Measurements from ENCODE around the gene ZFAND2B. TPM values are rescaled to one million over a fixed set of nuclear protein-coding genes. Genes with fewer than 3 reads are reported as not detected.
"Not testable (repeated sequence)": the region's sequence is repeated elsewhere in the genome, so short reads cannot be mapped to it uniquely, and the experiment has no call there.

The ZFAND2B gene
- total and polyA plus RNA-seq, 12 donors: 24.7 to 156 (median 34.9) TPM

- peak within 1 kb of the TSS; percentile 5 to 71 (median 56) for H3K4me3 ChIP-seq
- WGBS, 4 donors: 6 to 9% (median 7%) methylated on average over 29 to 49 of the region's 49 CpGs
- TF ChIP-seq POLR2A (IDR thresholded peaks at IDR 0.05) (no peak), CTCF (IDR thresholded peaks at IDR 0.05) (no peak)
- intact Hi-C loops (cut with DNase I): no loop called here
- peak within 1 kb of the TSS in 4 of 5 donors; percentile 74 to 93 (median 84) for H3K27ac ChIP-seq
- peaks cover 0 to 4% of the 10 kb centered on the region in 2 donors for H3K36me3 ChIP-seq (replicated peaks in 1 of 2)
- H3K4me1 ChIP-seq (replicated peaks in 1 of 2): peaks cover 23 to 40% of the 10 kb centered on the region in 2 donors
- peak; percentile 43 to 65 (median 55) for DNase-seq
- no peaks in the 10 kb centered on the region for H3K27me3 ChIP-seq
- no peaks in the 10 kb centered on the region for H3K9me3 ChIP-seq (replicated peaks in 1 of 3)
Measured at GRCh38 chr2:219252900-219253752, 46.5 kb downstream of the ZFAND2B start, which contains the start of gene TUBA4B. Gene TUBA4B (plus strand): TSS chr2:219253243. CDS start chr2:219253408, 165 bp downstream.

GRCh38 chr2:219253753-219254589, 47.4 kb downstream of the ZFAND2B start, which contains the start of gene TUBA4A:
Gene TUBA4A (minus strand): TSS chr2:219253918. CDS start chr2:219253858, 60 bp downstream.
- peak within 1 kb of the TSS; percentile 5 to 71 (median 56) for H3K4me3 ChIP-seq
- DNase-seq: peak; percentile 77 to 92 (median 89)
- TF ChIP-seq POLR2A (IDR thresholded peaks at IDR 0.05) (peak; percentile 94 to 95), CTCF (IDR thresholded peaks at IDR 0.05) (peak in 5 of 6 experiments; percentile 7 to 29 (median 23))
- 0 to 1% (median 0%) methylated on average over 11 to 76 of the region's 76 CpGs for WGBS, 4 donors
- intact Hi-C loops (cut with DNase I): no loop called here
- H3K9me3 ChIP-seq (replicated peaks in 1 of 3): no peaks in the 10 kb centered on the region
- H3K4me1 ChIP-seq (replicated peaks in 1 of 2): peaks cover 22 to 39% of the 10 kb centered on the region in 2 donors
- H3K27ac ChIP-seq: peak within 1 kb of the TSS in 4 of 5 donors; percentile 74 to 93 (median 84)
- H3K27me3 ChIP-seq: no peaks in the 10 kb centered on the region
- no peaks in the 10 kb centered on the region for H3K36me3 ChIP-seq (replicated peaks in 1 of 2)

GRCh38 chr2:219254590-219255201, 48.1 kb downstream of the ZFAND2B start:
- Histone ChIP-seq H3K4me3 (peak overlapping the region in 3 of 4 donors; percentile 44 to 71 (median 68)), H3K36me3 (replicated peaks in 1 of 2) (no peaks in the 10 kb centered on the region), H3K9me3 (replicated peaks in 1 of 3) (no peaks in the 10 kb centered on the region), H3K27me3 (no peaks in the 10 kb centered on the region), H3K4me1 (replicated peaks in 1 of 2) (peaks cover 15 to 32% of the 10 kb centered on the region in 2 donors), H3K27ac (peak overlapping the region in 4 of 5 donors; percentile 74 to 93 (median 84))
- no peak for TF ChIP-seq CTCF (IDR thresholded peaks at IDR 0.05)
- TF ChIP-seq POLR2A (IDR thresholded peaks at IDR 0.05): peak in 1 of 2 donors; percentile 52
- intact Hi-C loops (cut with DNase I): no loop called here
- 8 to 17% (median 11%) methylated on average over 7 to 12 of the region's 12 CpGs for WGBS, 4 donors
- DNase-seq: peak; percentile 58 to 76 (median 69)

GRCh38 chr2:219258942-219259341, 52.4 kb downstream of the ZFAND2B start:
- H3K27me3 ChIP-seq; H3K27ac ChIP-seq; DNase-seq; H3K4me3 ChIP-seq; H3K4me1 ChIP-seq (replicated peaks in 1 of 2); H3K36me3 ChIP-seq (replicated peaks in 1 of 2); intact Hi-C loops (cut with DNase I); H3K9me3 ChIP-seq (replicated peaks in 1 of 3): not testable (repeated sequence)
- WGBS, 4 donors: 83 to 89% (median 87%) methylated on average over 10 of the region's 10 CpGs

Other genes starting within 250 kb of the ZFAND2B start
- 1 to 10 TPM in 3 of 9 donors, under 1 TPM in 3, not detected in 3; 0.13 to 8.7 (median 1.1) TPM for gene CDK5R2, start 247.1 kb upstream of the ZFAND2B start, total RNA-seq
- 10 to 100 TPM in 1 of 3 donors, 1 to 10 TPM in 2; 1.7 to 10.4 (median 5.0) TPM for gene CDK5R2, start 247.1 kb upstream of the ZFAND2B start, polyA plus RNA-seq
- 1 to 10 TPM in 3 of 9 donors, under 1 TPM in 2, not detected in 4; 0.22 to 7.2 (median 1.2) TPM for gene FEV, start 221.6 kb upstream of the ZFAND2B start, total RNA-seq
- gene FEV, start 221.6 kb upstream of the ZFAND2B start, polyA plus RNA-seq: 10 to 100 TPM in 1 of 3 donors, 1 to 10 TPM in 2; 3.5 to 16.5 (median 5.3) TPM
- gene CRYBA2, start 213.4 kb upstream of the ZFAND2B start, total RNA-seq: 1 to 10 TPM in 3 of 9 donors, under 1 TPM in 2, not detected in 4; 0.39 to 6.8 (median 2.1) TPM
- 10 to 100 TPM in 1 of 3 donors, 1 to 10 TPM in 2; 1.6 to 26.6 (median 7.2) TPM for gene CRYBA2, start 213.4 kb upstream of the ZFAND2B start, polyA plus RNA-seq
- under 1 TPM in 2 of 9 donors, not detected in 7; 0.04 to 0.06 TPM for gene CFAP65, start 165.3 kb upstream of the ZFAND2B start, total RNA-seq
- gene CFAP65, start 165.3 kb upstream of the ZFAND2B start, polyA plus RNA-seq: under 1 TPM; 0.05 to 0.16 (median 0.10) TPM
- under 1 TPM in 1 of 9 donors, not detected in 8; 0.11 TPM for gene IHH, start 145.9 kb upstream of the ZFAND2B start, total RNA-seq
- under 1 TPM in 1 of 3 donors, not detected in 2; 0.17 TPM for gene IHH, start 145.9 kb upstream of the ZFAND2B start, polyA plus RNA-seq
- 10 to 100 TPM; 11.9 to 22.9 (median 17.8) TPM for gene NHEJ1, start 46.0 kb upstream of the ZFAND2B start, total RNA-seq
- 10 to 100 TPM in 1 of 3 donors, 1 to 10 TPM in 2; 5.7 to 26.0 (median 7.1) TPM for gene NHEJ1, start 46.0 kb upstream of the ZFAND2B start, polyA plus RNA-seq
- gene SLC23A3, start 36.8 kb upstream of the ZFAND2B start, total RNA-seq: 1 to 10 TPM in 2 of 9 donors, under 1 TPM in 5, not detected in 2; 0.14 to 2.9 (median 0.83) TPM
- 1 to 10 TPM in 1 of 3 donors, under 1 TPM in 2; 0.11 to 4.3 (median 0.84) TPM for gene SLC23A3, start 36.8 kb upstream of the ZFAND2B start, polyA plus RNA-seq
- gene CNPPD1, start 29.9 kb upstream of the ZFAND2B start, total RNA-seq: 100 to 1,000 TPM in 6 of 9 donors, 10 to 100 TPM in 3; 32.6 to 137 (median 110) TPM
- gene CNPPD1, start 29.9 kb upstream of the ZFAND2B start, polyA plus RNA-seq: 10 to 100 TPM; 46.9 to 62.7 (median 61.0) TPM
- 100 to 1,000 TPM in 5 of 9 donors, 10 to 100 TPM in 4; 63.3 to 159 (median 114) TPM for gene RETREG2, start 28.5 kb upstream of the ZFAND2B start, total RNA-seq
- gene RETREG2, start 28.5 kb upstream of the ZFAND2B start, polyA plus RNA-seq: 10 to 100 TPM; 30.1 to 63.3 (median 47.6) TPM
- gene ABCB6, start 12.2 kb downstream of the ZFAND2B start, total RNA-seq: 10 to 100 TPM; 10.1 to 85.1 (median 26.8) TPM
- gene ABCB6, start 12.2 kb downstream of the ZFAND2B start, polyA plus RNA-seq: 10 to 100 TPM; 22.4 to 73.3 (median 71.2) TPM
- 10 to 100 TPM; 27.3 to 73.1 (median 57.8) TPM for gene ATG9A, start 22.9 kb downstream of the ZFAND2B start, total RNA-seq
- gene ATG9A, start 22.9 kb downstream of the ZFAND2B start, polyA plus RNA-seq: 10 to 100 TPM; 13.0 to 37.6 (median 26.5) TPM
- gene ANKZF1, start 23.0 kb downstream of the ZFAND2B start, total RNA-seq: 10 to 100 TPM; 11.5 to 60.1 (median 36.8) TPM
- gene ANKZF1, start 23.0 kb downstream of the ZFAND2B start, polyA plus RNA-seq: 10 to 100 TPM; 15.0 to 93.1 (median 50.4) TPM
- gene GLB1L, start 38.7 kb downstream of the ZFAND2B start, total RNA-seq: 10 to 100 TPM in 7 of 9 donors, 1 to 10 TPM in 2; 6.3 to 25.0 (median 14.2) TPM
- 10 to 100 TPM; 12.6 to 18.1 (median 14.9) TPM for gene GLB1L, start 38.7 kb downstream of the ZFAND2B start, polyA plus RNA-seq
- 10 to 100 TPM; 19.2 to 55.8 (median 26.8) TPM for gene STK16, start 38.7 kb downstream of the ZFAND2B start, total RNA-seq
- gene STK16, start 38.7 kb downstream of the ZFAND2B start, polyA plus RNA-seq: 10 to 100 TPM; 24.7 to 27.1 (median 26.8) TPM
- under 1 TPM in 1 of 9 donors, not detected in 8; 0.14 TPM for gene TUBA4B, start 46.5 kb downstream of the ZFAND2B start, total RNA-seq
- under 1 TPM in 1 of 3 donors, not detected in 2; 0.07 TPM for gene TUBA4B, start 46.5 kb downstream of the ZFAND2B start, polyA plus RNA-seq
- 100 to 1,000 TPM in 1 of 9 donors, 10 to 100 TPM in 8; 16.6 to 207 (median 26.4) TPM for gene TUBA4A, start 47.1 kb downstream of the ZFAND2B start, total RNA-seq
- gene TUBA4A, start 47.1 kb downstream of the ZFAND2B start, polyA plus RNA-seq: 100 to 1,000 TPM in 1 of 3 donors, 10 to 100 TPM in 2; 13.4 to 741 (median 39.6) TPM
- 100 to 1,000 TPM in 8 of 9 donors, 10 to 100 TPM in 1; 80.6 to 180 (median 134) TPM for gene DNAJB2, start 72.6 kb downstream of the ZFAND2B start, total RNA-seq
- 100 to 1,000 TPM; 126 to 201 (median 145) TPM for gene DNAJB2, start 72.6 kb downstream of the ZFAND2B start, polyA plus RNA-seq
- gene PTPRN, start 102.6 kb downstream of the ZFAND2B start, total RNA-seq: 100 to 1,000 TPM in 1 of 9 donors, 10 to 100 TPM in 2, 1 to 10 TPM in 4, under 1 TPM in 1, not detected in 1; 0.39 to 106 (median 8.9) TPM
- gene PTPRN, start 102.6 kb downstream of the ZFAND2B start, polyA plus RNA-seq: 10 to 100 TPM in 2 of 3 donors, 1 to 10 TPM in 1; 8.5 to 45.3 (median 26.7) TPM
- not detected for gene RESP18, start 126.0 kb downstream of the ZFAND2B start, total RNA-seq
- gene RESP18, start 126.0 kb downstream of the ZFAND2B start, polyA plus RNA-seq: not detected
- 10 to 100 TPM; 33.5 to 59.2 (median 50.6) TPM for gene DNPEP, start 181.1 kb downstream of the ZFAND2B start, total RNA-seq
- gene DNPEP, start 181.1 kb downstream of the ZFAND2B start, polyA plus RNA-seq: 100 to 1,000 TPM in 1 of 3 donors, 10 to 100 TPM in 2; 30.0 to 107 (median 93.9) TPM
- gene DES, start 211.6 kb downstream of the ZFAND2B start, total RNA-seq: 10 to 100 TPM in 3 of 9 donors, 1 to 10 TPM in 5, under 1 TPM in 1; 0.94 to 46.5 (median 7.9) TPM
- 100 to 1,000 TPM in 1 of 3 donors, 10 to 100 TPM in 2; 58.4 to 283 (median 60.1) TPM for gene DES, start 211.6 kb downstream of the ZFAND2B start, polyA plus RNA-seq
- gene SPEG, start 228.1 kb downstream of the ZFAND2B start, total RNA-seq: 10 to 100 TPM in 1 of 9 donors, 1 to 10 TPM in 6, under 1 TPM in 2; 0.66 to 14.8 (median 4.1) TPM
- 100 to 1,000 TPM in 1 of 3 donors, 10 to 100 TPM in 1, 1 to 10 TPM in 1; 4.3 to 178 (median 40.1) TPM for gene SPEG, start 228.1 kb downstream of the ZFAND2B start, polyA plus RNA-seq